ENCODE measurements around the gene SLC16A1.

DNA sequence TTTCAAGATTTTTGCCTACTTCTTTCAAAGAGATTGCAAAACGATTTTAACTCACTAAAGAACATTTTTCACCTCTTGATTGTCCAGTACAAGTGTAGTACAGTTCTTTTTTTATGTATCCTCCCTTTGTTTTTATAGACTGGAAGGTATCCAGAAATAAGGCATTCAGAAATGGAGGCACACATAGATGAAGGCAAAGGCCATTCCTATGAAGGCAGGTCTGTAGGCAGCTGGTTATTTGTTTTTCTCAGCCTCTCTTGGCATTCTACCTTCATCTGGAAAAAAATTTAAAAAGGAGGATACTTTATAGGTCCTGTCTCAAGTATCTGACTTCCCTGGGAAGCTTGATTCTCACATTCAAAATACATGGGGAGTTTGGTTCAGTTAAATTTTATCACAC, 18.6 kb upstream of the SLC16A1 start:
- TF ChIP-seq, protein P1, sequence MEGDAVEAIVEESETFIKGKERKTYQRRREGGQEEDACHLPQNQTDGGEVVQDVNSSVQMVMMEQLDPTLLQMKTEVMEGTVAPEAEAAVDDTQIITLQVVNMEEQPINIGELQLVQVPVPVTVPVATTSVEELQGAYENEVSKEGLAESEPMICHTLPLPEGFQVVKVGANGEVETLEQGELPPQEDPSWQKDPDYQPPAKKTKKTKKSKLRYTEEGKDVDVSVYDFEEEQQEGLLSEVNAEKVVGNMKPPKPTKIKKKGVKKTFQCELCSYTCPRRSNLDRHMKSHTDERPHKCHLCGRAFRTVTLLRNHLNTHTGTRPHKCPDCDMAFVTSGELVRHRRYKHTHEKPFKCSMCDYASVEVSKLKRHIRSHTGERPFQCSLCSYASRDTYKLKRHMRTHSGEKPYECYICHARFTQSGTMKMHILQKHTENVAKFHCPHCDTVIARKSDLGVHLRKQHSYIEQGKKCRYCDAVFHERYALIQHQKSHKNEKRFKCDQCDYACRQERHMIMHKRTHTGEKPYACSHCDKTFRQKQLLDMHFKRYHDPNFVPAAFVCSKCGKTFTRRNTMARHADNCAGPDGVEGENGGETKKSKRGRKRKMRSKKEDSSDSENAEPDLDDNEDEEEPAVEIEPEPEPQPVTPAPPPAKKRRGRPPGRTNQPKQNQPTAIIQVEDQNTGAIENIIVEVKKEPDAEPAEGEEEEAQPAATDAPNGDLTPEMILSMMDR (IDR thresholded peaks at IDR 0.05; ENCODE audit: extremely low read depth in 1 of 2, insufficient read depth in 1 of 2, low read depth in 1 of 2, low read length in 2 of 2), result no peak
- TF ChIP-seq POLR2AphosphoS5 (IDR thresholded peaks at IDR 0.05; ENCODE audit: insufficient read depth, low read depth, low read length), result no peak
- TF ChIP-seq MYC (IDR thresholded peaks at IDR 0.05; ENCODE audit: low read depth, low read length), result no peak
- no peak for TF ChIP-seq EZH2 (IDR thresholded peaks at IDR 0.05; ENCODE audit: borderline replicate concordance, low read depth, low read length, severe bottlenecking)
- TF ChIP-seq POLR2A (IDR thresholded peaks at IDR 0.05; ENCODE audit: low read depth, low read length), result no peak
- TF ChIP-seq, protein P2, sequence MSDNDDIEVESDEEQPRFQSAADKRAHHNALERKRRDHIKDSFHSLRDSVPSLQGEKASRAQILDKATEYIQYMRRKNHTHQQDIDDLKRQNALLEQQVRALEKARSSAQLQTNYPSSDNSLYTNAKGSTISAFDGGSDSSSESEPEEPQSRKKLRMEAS (IDR thresholded peaks at IDR 0.05; ENCODE audit: insufficient read depth, insufficient read length), result no peak
- no peak for TF ChIP-seq GATA2 (IDR thresholded peaks at IDR 0.05; ENCODE audit: insufficient read depth, insufficient read length, low read depth, low read length)
- TF ChIP-seq JUN (IDR thresholded peaks at IDR 0.05; ENCODE audit: borderline replicate concordance, insufficient read depth, insufficient read length, low read depth), result no peak

All from endothelial cell of umbilical vein (primary cell).